Stimulated activated CD4-positive, alpha-beta T cell treated with anti-CD3 and anti-CD28 coated beads, Interleukin-4, amount 100 ng/mL, for 4 hours (primary cell): ENCODE measurements around the gene DUSP15.
"Not testable (repeated sequence)": the region's sequence is repeated elsewhere in the genome, so short reads cannot be mapped to it uniquely, and the experiment has no call there.

Source experiments
- DNase-seq, 2 experiments: peaks; one replicate each; pipeline ENCODE4 v3.0.0-alpha.2; 2020

DUSP15 gene

DNA sequence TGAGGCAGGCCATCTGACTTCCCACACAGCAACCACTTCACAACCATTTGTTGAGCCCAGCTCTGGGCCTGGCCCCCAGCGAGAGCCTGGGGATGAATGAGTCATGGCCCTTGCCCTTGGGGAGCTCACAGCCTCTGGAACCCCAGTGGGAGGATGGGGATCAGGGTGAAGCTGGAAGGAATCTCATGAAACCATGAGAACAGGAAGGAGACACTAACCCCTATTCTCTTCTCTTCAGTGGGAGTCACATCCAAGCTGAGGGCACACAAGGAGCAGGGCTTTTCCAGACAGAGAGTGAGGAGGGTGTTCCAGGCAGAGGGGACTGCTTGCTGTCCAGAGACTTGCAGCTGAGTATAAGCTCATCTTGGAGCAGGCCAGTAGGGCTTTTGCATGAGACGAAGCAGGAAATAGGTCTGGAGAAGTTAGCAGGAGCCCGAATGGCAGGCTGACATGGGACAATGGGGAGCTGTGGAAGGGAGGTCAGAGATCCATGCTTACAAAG, 32.4 kb downstream of the DUSP15 start:
- DNase-seq, result no peak

DNA sequence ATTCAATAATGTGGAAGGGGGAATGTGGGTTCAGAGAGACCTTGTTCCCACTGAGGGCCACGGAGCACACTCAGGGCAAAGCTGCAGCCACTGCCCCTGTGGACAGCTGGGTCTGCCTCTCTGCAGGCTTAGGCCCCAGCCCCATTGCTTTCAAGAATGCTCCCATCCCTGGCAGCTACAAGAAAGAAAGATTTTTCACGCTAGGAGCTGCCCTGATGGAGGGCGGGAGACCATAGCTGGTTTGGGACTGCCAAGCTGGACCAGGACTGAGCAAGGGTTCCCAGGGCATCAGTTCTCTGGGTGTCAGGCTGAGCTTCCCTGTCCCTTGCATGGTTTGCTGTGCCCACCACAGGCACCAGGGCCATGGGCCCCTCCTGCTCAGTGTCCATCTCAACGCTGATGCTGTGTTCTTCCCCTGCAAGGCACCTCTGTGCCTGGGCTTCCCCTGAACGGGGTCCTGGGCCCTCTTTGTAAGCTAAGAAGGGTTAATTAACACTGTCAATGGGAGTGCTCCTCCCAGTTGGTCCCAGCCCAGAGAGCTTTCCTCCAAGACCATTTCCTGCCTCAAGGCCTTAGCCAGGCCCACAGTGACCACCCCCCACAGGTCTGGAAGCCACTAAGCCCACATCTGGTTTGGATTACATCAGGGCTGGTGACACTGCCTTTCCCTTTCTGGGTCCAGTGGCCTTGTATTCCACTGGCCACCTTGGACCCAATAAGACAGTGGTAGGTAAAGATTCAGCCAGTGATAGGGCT, 33.3 kb downstream of the DUSP15 start:
- no peak for DNase-seq

DNA sequence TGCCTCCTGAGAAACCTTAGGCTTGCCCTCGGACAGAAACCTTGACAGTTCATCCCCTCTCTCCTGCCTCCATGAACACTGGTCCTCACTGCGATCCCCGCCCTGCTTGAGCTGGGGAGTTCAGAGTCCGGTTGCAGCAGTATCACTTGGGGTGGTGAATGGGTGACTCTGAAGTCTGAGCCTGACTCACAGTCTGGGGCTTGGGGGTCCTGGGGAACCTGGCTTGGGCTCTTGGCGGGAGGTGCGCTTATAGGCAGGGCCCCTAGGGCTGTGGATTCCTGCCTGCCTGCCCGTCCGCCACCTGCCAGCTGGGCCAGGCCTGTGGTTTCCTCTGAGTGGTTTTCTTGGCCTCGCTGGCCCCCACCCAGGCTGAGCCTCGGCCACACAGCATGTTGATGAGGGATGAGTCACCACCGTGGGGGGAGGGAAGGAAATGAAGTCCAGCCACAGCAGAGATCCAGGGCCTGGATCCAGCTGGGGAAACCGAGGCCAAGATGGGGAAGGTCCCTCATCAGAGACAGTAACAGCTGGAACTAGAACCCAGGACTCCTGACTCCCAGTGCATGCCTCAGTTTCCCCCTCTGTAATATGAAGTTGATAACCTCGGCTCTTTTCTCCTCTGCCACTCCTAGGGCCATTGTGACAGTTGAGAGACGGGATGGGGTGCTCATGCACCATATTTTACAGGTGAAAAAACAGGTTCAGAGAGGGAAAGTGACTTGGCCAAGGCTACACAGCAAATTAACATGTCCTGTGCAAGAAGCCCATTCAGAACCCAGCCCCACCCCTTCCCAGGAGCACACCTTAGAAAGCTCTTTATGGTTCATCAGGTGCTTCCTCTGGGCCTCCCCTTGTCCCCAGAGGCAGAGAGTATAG, 34.1 kb downstream of the DUSP15 start:
- DNase-seq, result no peak

DNA sequence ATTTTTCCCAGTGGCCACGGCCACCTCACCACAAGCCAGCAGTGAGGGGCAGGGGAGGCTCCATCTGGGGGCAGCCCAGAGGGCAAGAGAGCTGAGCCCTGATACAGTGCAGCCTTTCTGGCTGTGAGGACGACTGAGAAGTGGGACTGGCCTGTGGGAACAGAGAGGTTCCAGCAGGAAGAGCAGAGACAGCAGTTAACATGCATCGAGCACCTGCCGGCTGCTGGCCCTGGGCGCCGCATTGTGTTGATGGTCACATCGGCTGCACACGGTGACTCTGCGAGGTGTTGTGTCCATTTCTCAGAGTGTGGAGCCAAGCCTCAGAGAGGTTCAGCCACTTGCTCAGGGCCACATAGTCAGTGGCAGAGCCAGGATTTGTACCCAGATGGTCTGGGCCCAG, 34.8 kb downstream of the DUSP15 start:
- no peak for DNase-seq

DNA sequence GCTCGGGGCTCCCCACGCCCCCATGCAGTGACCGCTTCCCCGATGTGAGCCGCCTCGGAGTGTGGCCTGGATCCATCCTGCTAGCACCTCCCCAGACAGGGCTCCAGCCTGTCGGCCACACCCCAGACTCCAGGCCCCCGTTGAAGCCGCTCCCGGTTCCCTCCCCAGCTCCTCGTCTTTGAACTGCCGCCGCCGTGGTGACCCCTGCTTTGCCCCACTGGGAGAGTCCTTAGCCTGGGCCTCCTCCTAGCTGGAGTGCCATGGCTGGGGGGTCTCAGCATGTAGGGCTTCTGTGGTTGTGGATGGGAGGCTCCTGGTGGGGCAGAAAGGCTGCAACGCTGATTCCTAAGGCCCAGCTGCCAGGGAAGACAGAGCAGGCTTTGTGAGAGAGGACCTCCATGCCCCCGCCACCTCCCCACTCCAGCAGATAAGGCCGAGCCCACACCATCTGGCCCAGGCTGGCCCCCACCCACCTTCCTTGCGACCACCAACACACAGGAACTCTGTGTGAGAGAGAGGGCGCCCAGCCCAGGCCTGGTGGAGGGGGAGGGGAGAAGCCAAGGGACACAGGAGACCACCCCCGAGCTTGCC, 36.3 kb downstream of the DUSP15 start:
- no peak for DNase-seq

DNA sequence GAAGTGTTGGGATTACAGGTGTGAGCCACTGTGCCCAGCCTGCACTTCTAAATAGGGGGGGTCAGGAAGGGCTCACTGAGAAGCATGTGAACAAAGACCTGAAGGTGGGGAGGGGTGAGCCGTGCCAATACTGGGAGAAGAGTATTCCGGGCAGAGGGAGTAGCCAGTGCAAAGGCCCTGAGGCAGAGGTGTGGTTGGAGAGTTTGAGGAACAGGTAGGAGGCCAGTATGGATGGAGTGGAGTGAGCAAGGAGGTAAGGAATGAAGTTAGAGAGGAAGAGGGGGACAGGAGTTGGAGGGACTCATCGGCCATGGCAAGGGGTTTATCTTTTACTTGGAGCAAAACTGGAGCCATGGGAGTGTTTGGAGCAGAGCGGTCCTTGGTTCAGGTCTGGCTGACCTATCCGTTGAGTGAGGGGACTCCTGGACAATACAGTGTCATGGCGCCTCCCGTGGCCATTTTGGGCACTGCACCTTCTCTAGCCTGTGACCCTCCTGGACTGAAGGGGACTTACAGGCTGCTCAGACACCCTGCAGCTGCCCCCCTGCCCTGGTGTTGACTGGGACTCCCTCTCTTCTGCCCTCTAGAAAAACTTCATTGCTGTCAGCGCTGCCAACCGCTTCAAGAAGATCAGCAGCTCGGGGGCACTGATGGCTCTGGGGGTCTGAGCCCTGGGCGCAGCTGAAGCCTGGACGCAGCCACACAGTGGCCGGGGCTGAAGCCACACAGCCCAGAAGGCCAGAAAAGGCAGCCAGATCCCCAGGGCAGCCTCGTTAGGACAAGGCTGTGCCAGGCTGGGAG, 37.0 kb downstream of the DUSP15 start:
- DNase-seq, result peak; percentile 29 to 59

DNA sequence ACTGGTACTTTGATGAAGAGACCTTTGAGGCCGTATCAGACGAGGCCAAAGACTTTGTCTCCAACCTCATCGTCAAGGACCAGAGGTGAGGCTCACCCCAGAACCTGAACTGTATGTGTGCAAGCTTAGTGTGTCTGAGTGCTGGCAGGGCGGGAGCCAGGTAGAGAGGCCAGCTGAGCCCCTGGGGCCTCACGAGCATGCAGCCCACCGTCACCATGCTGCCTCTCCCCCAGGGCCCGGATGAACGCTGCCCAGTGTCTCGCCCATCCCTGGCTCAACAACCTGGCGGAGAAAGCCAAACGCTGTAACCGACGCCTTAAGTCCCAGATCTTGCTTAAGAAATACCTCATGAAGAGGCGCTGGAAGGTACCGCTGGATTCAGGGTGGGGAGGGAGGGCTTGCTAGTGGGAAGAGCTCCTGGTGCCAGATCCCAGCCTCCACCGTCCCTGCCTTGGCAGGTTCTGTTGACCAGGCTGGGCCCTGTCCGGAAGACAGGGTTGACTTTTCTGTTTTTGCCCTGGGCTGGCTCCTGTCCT, 38.5 kb downstream of the DUSP15 start:
- DNase-seq, result no peak

- no peak for DNase-seq
Measured at GRCh38 chr20:31831211-31831610, 39.1 kb downstream of the DUSP15 start.

DNA sequence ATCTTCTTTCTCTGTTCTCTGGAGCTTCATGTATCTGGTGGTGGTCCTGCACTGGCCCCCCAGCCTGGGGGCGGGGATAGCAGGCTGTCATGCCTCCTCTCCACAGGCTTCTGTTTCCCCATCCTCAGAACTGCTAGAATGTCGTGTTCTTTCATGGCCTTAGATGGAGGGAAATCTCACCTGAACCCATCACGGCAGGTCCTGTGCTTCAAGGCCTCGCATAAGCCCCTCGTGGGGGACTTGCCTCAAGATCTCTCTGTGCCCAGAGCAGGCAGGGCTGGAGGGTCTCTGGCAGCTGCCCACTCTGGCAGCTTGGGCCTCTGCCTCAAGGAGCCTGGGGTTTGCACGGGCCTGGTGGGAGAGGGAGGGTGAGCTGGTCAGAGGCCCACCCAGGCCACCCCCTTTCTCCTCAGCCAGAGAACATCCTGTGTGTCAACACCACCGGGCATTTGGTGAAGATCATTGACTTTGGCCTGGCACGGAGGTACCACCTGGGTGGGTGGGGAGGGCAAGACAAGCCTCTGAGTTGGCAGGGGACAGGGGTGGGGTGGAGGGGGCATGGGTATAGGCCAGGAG, 39.8 kb downstream of the DUSP15 start:
- DNase-seq, result no peak

DNA sequence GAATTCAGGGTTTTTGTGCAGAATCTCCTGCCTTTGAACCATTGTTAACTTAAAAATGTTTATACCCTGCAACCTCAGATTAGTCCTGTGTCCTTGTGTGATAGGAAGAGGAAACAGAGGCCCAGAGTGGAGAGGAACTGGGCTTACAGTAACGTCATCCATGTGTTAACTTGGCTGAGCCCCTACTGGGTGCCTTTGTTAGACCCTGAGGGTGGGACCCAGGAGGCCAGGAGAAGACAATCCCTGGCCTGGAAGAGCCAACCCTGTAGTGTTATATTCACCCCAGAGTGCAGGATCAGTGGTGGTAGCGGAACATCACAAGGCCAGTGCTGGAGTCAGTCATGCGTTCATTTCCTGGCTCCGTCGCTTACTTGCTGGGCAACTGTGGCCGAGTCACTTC, 40.6 kb downstream of the DUSP15 start:
- no peak for DNase-seq

DNA sequence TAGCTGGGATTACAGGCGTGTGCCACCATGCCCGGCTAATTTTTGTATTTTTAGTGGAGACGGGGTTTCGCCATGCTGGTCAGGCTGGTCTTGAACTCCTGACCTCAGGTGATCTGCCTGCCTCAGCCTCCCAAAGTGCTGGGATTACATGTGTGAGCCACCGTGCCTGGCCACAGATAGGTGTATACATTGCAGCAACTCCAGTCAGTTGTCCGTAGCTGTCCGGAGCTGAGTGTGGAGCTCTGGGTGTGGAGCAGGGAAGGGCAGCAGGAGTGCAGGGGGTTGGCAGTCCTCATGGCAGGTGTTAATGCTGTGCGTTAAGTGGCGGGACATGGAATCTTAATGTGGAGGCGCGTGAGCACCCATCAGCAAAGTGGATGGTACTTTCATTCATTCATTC, 42.3 kb downstream of the DUSP15 start:
- not testable (repeated sequence) for DNase-seq

DNA sequence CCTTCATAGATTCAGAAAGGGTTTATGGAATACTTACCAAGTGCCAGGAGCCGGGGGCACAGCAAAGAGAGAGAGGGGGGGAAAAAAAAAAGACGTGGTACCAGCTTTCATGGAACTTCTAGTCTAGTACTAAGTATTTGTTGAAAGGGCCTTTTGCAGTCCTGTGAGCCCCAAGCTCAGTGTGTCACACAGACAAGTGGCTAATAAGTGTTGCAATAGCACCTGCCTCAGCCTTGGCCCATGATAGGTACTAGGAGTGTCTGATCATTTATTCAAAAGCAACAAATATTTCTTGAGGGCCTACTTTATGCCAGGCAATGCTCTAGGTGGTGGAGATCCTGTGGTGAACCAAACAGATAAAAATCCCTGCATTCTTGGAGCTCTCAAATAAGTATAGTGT, 43.3 kb downstream of the DUSP15 start:
- no peak for DNase-seq

DNA sequence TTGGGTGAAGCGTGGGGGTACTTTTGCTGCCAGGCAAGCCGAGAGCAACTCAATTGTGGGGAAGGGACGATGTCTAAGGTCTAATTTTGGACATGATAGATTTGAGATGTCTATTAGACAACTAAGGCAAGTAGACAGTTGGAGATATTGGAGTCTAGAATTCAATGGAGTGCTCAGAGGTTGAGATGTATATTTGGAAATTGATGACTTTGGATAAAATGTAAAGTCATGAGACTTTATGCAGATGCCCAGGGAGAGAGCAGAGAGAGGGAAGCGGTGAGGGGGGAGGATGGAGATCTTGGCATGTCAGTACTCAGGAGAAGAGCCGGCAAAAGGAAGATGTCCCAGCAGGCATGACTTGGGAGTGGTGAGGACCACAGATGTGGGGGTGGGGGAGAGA, 44.3 kb downstream of the DUSP15 start:
- no peak for DNase-seq

GRCh38 chr20:31824554-31825313, 45.6 kb downstream of the DUSP15 start:
- no peak for DNase-seq

DNA sequence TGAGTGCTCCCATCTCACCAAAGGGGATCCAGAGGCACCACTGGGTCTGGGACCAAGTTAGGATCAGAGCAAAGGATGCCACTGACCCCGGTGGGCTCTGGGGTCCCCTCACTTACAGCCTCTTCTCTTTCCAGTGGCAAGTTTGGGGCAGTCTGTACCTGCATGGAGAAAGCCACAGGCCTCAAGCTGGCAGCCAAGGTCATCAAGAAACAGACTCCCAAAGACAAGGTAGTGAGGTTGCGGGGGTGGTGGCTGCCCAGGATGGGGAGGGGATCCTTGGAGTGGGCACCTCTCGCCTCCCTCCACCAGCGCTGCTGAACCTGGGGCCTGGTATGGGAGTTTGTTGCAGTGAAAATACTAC, 46.2 kb downstream of the DUSP15 start:
- DNase-seq, result no peak

GRCh38 chr20:31823360-31824124, 46.8 kb downstream of the DUSP15 start:
- no peak for DNase-seq

DNA sequence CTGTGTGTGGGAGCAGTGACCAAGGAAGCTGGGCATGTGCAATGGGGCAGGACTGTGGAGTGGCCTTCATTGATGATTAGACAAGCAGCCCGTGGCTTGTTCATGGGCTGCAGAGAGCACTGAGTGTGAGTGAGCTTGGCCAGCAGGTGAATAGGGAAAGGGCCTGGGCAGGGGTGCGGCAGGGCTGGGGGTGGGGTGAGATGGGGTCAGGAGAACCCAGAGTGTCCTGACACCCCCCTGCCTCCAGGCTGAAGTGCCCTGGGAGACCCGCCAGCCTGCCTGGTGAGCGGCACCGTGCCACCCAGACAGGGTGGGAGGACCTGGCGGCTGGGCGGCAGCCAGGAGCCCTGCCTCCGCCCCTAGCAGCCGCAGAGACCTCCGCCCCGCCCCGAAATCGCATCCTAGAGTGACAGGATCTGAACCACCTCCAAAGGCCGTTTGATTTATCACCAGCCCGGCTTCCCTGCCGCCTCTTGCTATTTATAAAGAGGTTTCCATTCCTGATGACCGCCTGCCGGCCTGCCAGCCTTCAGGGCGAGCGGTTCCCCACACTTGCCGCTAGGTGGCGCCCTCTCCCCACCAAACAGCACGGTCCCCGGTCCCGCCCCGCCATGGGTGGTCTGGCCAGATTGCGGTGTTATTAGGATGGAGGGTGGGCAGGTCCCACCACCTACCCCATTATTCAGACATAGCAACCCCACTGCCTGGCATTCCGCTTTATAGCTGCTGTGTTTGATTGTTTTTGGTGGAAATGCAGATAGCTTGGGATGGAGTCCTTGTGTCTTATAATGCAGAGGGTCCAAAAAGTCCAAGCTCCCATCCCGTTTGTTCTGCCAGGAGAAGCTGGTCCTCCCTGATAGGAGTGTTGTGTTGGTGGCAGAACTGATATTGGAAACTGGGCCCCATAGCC, 47.7 kb downstream of the DUSP15 start:
- peak; percentile 56 to 77 for DNase-seq

DNA sequence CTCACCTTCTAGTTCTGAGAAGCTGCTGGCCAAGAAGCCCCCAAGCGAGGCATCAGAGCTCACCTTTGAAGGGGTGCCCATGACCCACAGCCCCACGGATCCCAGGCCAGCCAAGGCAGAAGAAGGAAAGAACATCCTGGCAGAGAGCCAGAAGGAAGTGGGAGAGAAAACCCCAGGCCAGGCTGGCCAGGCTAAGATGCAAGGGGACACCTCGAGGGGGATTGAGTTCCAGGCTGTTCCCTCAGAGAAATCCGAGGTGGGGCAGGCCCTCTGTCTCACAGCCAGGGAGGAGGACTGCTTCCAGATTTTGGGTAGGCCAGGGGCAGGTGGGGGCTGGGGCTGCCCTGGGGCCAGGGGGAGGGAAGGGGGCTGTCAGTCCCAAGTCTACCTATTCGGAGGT, 48.9 kb downstream of the DUSP15 start:
- no peak for DNase-seq

GRCh38 chr20:31820228-31820627, 50.1 kb downstream of the DUSP15 start:
- DNase-seq, result no peak
